ENCODE results near the gene ANXA3.

ANXA3 gene

GRCh38 chr4:78645853-78646757 is 94.5 kb downstream of the ANXA3 start:
- DNase-seq = no peak

DNA sequence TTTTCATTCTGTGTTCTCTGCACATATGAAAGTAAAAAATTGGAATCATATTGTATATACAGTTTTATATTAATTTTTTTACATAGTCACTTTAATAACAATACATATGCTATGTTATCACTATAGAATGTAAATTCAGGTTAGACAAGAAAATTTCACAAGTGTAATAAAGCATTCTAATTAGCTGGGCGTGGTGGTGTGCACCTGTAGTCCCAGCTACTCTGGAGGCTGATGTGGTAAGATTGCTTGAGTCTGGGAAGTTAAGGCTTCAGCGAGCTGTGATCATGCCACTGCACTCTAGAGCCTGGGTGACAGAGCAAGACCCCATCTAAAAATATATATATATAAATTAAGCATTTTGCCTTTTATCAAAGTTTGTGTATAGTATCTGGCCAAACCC is 95.7 kb downstream of the ANXA3 start:
- no peak for DNase-seq

- DNase-seq = no peak
These were observed 97.2 kb downstream of the ANXA3 start for GRCh38 chr4:78648640-78649363.

GRCh38 chr4:78650106-78651024 is 98.8 kb downstream of the ANXA3 start:
- DNase-seq = no peak

DNA sequence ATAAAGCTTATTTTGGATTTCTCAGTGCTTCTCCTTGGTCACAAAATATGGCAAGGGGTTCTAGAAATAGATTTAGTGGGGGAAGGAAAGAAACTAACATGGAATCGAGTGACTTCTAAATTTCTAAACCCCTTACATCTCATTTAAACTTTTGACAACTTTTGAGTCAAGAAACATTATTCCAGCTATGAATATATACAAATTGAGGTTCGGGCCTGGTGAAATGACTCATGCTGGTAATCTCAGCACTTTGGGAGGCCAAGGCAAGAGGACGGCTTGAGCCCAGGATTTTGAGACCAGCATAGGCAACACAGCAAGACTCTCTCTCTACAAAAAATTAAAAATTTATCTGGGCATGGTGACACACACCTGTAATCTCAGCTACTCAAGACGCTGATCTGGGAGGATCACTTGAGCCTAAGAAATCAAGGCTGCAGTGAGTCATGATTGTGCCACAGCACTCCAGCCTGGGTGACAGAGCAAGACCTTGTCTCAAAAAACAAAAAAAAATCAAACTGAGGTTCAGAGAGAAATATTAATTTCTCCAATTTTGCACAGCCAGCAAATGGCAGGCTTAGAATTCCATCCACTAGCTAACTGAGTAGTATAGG is 99.8 kb downstream of the ANXA3 start:
- DNase-seq = no peak

DNA sequence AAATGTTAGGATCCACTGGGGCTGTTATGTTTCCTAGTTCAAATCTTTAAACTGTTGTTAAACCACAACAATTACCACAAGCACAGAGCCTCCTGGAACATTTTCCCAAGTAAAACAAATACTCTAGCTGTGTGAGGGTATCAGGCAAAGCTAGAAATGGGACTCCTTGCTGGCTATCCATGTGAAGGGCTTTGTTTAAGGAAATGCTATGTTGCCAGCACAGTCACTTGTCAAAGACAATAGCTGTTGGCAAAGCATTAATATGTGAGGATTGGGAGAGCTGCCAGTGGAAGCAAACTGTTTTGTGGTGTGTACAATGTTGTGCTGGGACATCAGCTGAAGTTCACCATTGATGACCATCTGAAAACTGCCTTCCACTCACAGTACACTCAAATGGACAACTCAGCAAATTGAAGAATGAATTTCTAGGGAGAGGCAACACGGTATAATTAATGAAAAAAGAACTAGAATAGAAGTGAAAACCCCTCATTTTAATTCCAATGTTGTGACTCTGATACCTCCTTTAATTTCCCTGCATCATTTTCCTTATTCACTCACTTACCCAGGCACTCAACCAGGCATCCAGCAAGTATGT is 100.8 kb downstream of the ANXA3 start:
- DNase-seq = no peak

DNA sequence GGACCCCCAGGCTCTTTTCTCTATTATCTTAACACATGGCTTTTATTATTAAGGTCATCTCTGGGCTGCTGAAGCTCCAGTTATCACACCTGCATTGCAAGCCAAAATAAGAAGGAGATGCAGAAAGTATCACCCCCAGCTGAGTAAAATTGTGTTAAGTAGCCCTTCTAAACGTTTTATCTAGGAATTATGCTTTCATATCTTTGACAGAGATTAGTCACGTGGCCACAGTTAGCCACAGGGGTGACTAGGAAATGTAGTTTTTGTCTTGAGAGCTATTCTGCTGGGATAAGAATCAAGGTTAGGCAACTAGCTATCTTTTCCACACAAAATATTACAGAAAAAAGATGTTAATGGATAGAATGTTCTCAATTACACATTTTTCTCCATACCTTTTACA is 102.1 kb downstream of the ANXA3 start:
- no peak for DNase-seq

DNA sequence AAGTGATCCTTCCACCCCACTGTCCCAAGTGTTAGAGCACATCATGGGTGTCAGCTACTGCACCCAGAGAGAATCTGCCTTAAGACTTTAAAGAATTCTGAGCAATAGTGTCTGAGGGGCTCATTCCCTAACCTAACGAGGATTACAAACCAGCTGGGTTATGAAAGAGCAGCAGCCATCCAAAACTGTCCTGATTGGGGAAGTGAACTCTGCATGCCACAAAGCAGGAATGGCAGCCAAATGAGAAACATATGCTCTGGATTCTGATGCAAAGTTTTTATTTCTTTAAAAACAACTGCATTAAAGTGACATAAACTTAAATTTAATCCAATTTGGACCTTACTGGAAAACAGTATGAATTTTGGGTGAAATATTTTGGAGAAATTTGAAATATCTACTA is 103.2 kb downstream of the ANXA3 start:
- no peak for DNase-seq

DNA sequence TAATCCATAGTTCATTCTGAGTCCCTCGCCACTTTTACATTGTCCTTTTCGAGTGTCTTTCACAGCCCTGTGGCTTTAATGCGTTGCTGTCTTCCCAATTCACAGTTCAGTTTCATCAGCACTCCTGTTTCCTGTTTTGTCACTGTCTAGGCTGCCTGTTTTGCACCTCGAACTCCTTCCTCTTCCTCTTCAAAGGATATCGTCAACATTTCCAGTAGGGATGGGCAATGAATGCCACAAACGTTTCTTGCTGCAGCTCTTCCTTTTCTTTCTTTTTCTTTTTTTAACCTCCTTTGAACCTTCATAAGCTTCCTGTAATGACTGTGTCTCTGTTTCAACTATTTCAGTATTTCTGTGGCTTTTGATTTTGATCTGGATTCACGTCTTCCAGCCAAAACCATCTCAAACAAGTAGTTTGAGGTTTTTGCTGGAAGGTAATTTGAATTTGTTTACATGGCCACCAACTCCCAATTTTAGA is 105.4 kb downstream of the ANXA3 start:
- DNase-seq = peak in 1 of 2 donors; percentile 6

DNA sequence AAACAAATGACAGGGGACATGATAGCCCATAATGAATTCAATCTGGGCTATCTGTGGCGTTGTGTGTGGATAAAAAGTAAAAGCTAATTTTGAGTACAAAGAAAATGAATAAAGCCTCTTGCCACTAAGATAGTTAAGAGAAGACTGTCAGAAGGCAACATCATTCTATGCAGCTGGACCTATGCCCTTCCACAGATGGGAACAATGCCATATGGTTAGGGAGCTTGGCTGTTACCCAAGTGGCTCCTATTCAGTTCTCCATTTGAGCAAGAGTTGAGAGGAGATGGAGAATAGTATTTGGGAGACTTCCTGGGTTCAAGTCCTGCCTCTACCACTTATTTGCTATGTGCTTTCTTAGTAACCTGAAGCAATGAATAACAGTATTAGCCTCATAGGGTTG is 107.7 kb downstream of the ANXA3 start:
- DNase-seq = no peak

- DNase-seq = no peak
These were observed 108.1 kb downstream of the ANXA3 start for GRCh38 chr4:78659665-78660064.

All from stimulated activated CD4-positive, alpha-beta T cell treated with anti-CD3 and anti-CD28 coated beads, Interleukin-2, amount 100 ng/mL, for 24 hours (primary cell).